Posterior cingulate gyrus (tissue), 11 donors: ENCODE results near the gene ARHGAP32.
"Not testable (repeated sequence)": the region's sequence is repeated elsewhere in the genome, so short reads cannot be mapped to it uniquely, and the experiment has no call there.

Source experiments
- DNase-seq, 10 donors: peaks; one replicate each; pipeline versions ENCODE4 v3.0.0 to v3.0.0-alpha.2; 2020 to 2021; ENCODE audit warnings: mixed read lengths in 3 of 10
- intact Hi-C: fragments of 100-400 bp; cut with DNase I; formaldehyde crosslinking; loops from one replicate; pipeline ENCODE4 v1.15.1; 2023

Gene ARHGAP32

DNA sequence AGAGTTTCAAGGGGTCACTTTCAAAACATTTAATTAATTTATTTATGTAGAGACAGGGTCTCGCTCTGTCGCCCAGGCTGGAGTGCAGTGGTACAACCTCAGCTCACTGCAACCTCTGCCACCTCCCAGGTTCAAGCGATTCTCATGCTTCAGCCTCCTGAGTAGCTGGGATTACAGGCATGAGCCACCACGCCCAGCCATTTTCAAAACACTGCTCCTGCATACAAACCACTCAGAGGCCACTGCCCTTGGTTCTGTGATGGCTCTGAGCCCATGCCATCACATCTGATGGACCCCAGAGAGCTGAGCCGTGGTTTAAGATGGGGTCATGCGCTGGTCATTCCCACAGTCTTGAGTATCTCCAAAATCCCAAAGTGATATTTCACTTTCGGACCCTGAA lies 272.5 kb downstream of the ARHGAP32 start:
- peak in 1 of 10 donors; percentile 22 for DNase-seq
- intact Hi-C loops, result not testable (repeated sequence)

DNA sequence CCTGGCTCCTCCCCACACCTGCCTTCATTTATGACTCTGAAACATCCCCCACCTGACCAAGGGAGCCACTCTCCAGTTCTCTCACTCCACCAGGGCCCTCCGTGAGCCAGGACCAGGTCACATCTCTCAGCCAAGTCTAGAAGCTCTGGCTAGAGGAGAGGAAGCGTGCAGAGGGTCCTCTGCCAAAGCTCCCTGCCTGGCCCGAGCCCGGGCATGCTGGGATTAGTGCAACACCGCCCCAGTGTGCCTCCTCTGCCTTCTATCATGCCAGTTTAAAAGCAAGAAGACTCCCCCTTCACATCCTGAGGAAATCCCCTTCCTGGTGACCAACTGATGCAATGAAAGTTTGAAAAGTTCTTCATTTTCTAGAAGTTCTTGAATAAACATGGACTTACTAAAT lies 272.9 kb downstream of the ARHGAP32 start:
- DNase-seq, result peak in 1 of 10 donors; percentile 84
- intact Hi-C loops, result no loop called here

DNA sequence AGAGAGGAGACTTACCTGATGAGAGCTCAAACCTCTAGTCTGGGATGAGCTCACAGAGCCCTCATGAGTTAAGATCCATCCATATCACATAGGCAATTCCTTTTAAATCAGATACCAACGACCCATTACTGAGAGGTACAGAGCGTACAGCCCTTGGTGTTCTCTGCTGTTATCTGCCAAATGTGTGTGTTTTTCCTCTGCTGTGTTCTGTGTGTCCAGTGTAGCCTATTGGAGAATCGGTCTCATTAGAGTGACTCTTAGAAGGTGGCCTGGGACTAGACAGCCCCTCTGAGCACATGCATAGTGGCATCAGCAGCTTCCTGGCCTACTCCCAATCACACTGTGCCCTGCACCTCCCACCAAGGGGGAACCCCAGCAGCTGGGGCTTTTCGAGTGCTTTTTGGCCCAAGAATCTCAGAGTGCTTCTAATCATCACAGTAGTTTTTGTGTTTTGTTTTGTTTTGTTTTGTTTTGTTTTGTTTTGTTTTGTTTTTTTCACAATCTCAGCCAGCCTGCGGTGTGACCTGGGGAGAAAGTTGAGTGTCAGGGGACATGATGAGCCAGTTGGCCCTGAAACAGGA lies 274.9 kb downstream of the ARHGAP32 start:
- intact Hi-C loops, result no loop called here
- no peak for DNase-seq

DNA sequence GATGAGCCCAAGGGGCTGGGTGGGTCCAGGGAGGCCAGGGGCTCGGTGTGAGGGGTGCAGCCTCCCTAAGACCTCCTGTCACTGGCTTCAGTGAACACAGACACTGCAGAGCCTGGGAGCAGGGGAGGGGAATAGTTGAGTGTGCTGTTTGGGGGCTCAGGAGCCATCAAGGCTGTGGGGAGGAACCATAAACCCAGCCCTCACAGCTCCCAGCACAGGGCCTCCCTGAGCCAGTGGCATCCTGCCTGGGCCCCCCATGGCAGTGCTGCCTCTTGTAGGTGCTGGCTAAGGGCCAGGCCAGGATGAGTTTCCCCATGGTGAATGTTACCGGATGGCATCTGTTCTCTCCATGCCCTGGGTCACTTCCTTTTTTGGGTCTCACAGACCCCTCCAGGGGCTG lies 275.4 kb downstream of the ARHGAP32 start:
- intact Hi-C loops, result no loop called here

DNA sequence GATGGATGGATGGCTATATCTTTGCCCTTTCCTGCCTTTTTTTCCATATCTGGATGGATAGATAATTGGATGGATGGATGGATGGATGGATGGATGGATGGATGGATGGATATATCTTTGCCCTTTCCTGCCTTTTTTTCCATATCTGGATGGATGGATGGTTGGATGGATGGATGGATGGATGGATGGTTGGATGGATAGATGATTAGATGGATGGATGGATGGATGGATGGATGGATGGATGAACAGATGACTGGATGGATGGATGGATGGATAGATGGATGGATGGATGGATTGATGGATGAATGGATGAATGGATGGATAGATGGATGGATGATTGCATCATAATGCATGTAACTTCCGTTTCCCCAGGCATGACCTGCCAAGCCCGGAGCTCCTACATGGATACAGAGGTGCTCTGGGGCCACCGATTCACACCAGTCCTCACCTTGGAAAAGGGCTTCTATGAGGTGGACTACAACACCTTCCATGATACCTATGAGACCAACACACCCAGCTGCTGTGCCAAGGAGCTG lies 276.0 kb downstream of the ARHGAP32 start:
- intact Hi-C loops, result no loop called here
- DNase-seq, result no peak

More for the DNA sequence above, 275.4 kb downstream of the ARHGAP32 start:
- DNase-seq, result peak in 1 of 10 donors; percentile 67

DNA sequence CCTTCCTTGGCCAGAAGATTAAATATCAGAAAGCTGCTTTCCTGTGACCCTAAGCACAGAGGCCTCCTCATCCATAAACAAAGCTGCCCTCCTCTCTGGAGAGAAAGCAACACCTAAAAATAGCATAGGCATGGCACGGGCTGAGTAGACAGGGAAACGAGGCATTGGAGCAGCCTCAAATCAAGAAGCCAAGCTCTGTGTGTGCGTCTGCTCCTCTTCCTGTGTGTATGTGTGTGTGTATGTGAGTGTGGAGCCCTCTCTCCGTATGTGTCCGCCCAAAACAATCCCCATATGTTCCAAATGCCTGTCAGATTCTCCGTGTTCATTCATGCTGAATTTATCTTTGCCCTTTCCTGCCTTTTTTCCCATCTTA lies 277.0 kb downstream of the ARHGAP32 start:
- DNase-seq, result no peak
- intact Hi-C loops, result no loop called here
